IPS-20b (cell line): ENCODE data around the gene JARID2.

Experiments
- H3K27ac ChIP-seq: one replicate; pipeline ENCODE4 v1.5.1; 2013; ENCODE audit warnings: low read length
- H3K27me3 ChIP-seq: 2 replicates; pipeline ENCODE4 v1.6.1; 2013; ENCODE audit warnings: mild to moderate bottlenecking, low read length, inconsistent platforms; ENCODE audit not compliant: insufficient read depth
- H3K36me3 ChIP-seq: 2 replicates; pipeline ENCODE4 v1.6.1; 2013; ENCODE audit warnings: low read depth, mild to moderate bottlenecking, inconsistent platforms, low read length, moderate library complexity; ENCODE audit not compliant: insufficient read depth
- H3K4me1 ChIP-seq: 2 replicates; pipeline ENCODE4 v1.6.1; 2013; ENCODE audit warnings: mild to moderate bottlenecking, control low read depth, inconsistent platforms, low read length, moderate library complexity; ENCODE audit not compliant: insufficient read depth
- H3K4me3 ChIP-seq: 2 replicates; pipeline ENCODE4 v1.5.1; 2013; ENCODE audit warnings: mild to moderate bottlenecking, low read length, inconsistent platforms
- H3K9ac ChIP-seq: 2 replicates; pipeline ENCODE4 v1.6.1; 2013; ENCODE audit warnings: low read depth, mild to moderate bottlenecking, inconsistent platforms, low read length, moderate library complexity
- H3K9me3 ChIP-seq: 2 replicates; pipeline ENCODE4 v1.6.1; 2013; ENCODE audit warnings: mild to moderate bottlenecking, low read depth, low read length, inconsistent platforms; ENCODE audit not compliant: insufficient read depth

JARID2 gene

GRCh38 chr6:15509335-15509933 is 263.6 kb downstream of the JARID2 start:
- Histone ChIP-seq H3K4me3 (no peak overlapping the region), H3K4me1 (peaks cover 13% of the 10 kb centered on the region; the same call in 1 of the 2 replicates), H3K27ac (no peak overlapping the region), H3K27me3 (no peaks in the 10 kb centered on the region), H3K36me3 (peaks cover 100% of the 10 kb centered on the region), H3K9ac (no peak overlapping the region), H3K9me3 (no peaks in the 10 kb centered on the region)

- Histone ChIP-seq H3K36me3 (peaks cover 100% of the 10 kb centered on the region), H3K27me3 (no peaks in the 10 kb centered on the region), H3K27ac (no peak overlapping the region), H3K9ac (no peak overlapping the region), H3K4me1 (peaks cover 13% of the 10 kb centered on the region; the same call in 1 of the 2 replicates), H3K4me3 (no peak overlapping the region), H3K9me3 (no peaks in the 10 kb centered on the region)
Observed at GRCh38 chr6:15510121-15510520, 264.3 kb downstream of the JARID2 start.

GRCh38 chr6:15510536-15511247 is 264.8 kb downstream of the JARID2 start:
- Histone ChIP-seq H3K9ac (no peak overlapping the region), H3K36me3 (peaks cover 100% of the 10 kb centered on the region)

GRCh38 chr6:15511248-15512125 is 265.6 kb downstream of the JARID2 start:
- Histone ChIP-seq H3K9ac (no peak overlapping the region), H3K4me3 (no peak overlapping the region), H3K27ac (no peak overlapping the region), H3K36me3 (peaks cover 100% of the 10 kb centered on the region), H3K9me3 (no peaks in the 10 kb centered on the region), H3K4me1 (peaks cover 13% of the 10 kb centered on the region; the same call in 1 of the 2 replicates), H3K27me3 (no peaks in the 10 kb centered on the region)

More at GRCh38 chr6:15510536-15511247, 264.8 kb downstream of the JARID2 start:
- Histone ChIP-seq H3K27me3 (no peaks in the 10 kb centered on the region), H3K4me1 (peaks cover 13% of the 10 kb centered on the region; the same call in 1 of the 2 replicates), H3K9me3 (no peaks in the 10 kb centered on the region), H3K4me3 (no peak overlapping the region), H3K27ac (no peak overlapping the region)

GRCh38 chr6:15512126-15512525 is 266.3 kb downstream of the JARID2 start:
- Histone ChIP-seq H3K27ac (no peak overlapping the region), H3K4me1 (peaks cover 12% of the 10 kb centered on the region; the same call in 1 of the 2 replicates), H3K27me3 (no peaks in the 10 kb centered on the region), H3K9me3 (no peaks in the 10 kb centered on the region), H3K4me3 (no peak overlapping the region), H3K36me3 (peaks cover 100% of the 10 kb centered on the region), H3K9ac (no peak overlapping the region)

GRCh38 chr6:15512721-15513120 is 266.9 kb downstream of the JARID2 start:
- Histone ChIP-seq H3K27me3 (no peaks in the 10 kb centered on the region), H3K9me3 (no peaks in the 10 kb centered on the region), H3K27ac (no peak overlapping the region), H3K9ac (no peak overlapping the region), H3K4me1 (peaks cover 6% of the 10 kb centered on the region; the same call in 1 of the 2 replicates), H3K4me3 (no peak overlapping the region), H3K36me3 (peaks cover 100% of the 10 kb centered on the region)

- 0 out of 2 replicates have a peak, but pooled peaks cover 1% of the 10 kb centered on the region for H3K4me1 ChIP-seq
- peaks cover 100% of the 10 kb centered on the region for H3K36me3 ChIP-seq
Observed at GRCh38 chr6:15513131-15513771, 267.4 kb downstream of the JARID2 start.

GRCh38 chr6:15513801-15514711 is 268.2 kb downstream of the JARID2 start:
- Histone ChIP-seq H3K9ac (no peak overlapping the region), H3K4me3 (no peak overlapping the region), H3K27me3 (no peaks in the 10 kb centered on the region), H3K36me3 (peaks cover 100% of the 10 kb centered on the region), H3K4me1 (no peaks in the 10 kb centered on the region), H3K27ac (no peak overlapping the region), H3K9me3 (no peaks in the 10 kb centered on the region)

More at GRCh38 chr6:15513131-15513771, 267.4 kb downstream of the JARID2 start:
- Histone ChIP-seq H3K27ac (no peak overlapping the region), H3K9ac (no peak overlapping the region), H3K27me3 (no peaks in the 10 kb centered on the region), H3K4me3 (no peak overlapping the region), H3K9me3 (no peaks in the 10 kb centered on the region)

- H3K9ac ChIP-seq = no peak overlapping the region
- H3K36me3 ChIP-seq = peaks cover 100% of the 10 kb centered on the region
- no peaks in the 10 kb centered on the region for H3K9me3 ChIP-seq
- H3K4me1 ChIP-seq = no peaks in the 10 kb centered on the region
- no peaks in the 10 kb centered on the region for H3K27me3 ChIP-seq
- H3K27ac ChIP-seq = no peak overlapping the region
- H3K4me3 ChIP-seq = no peak overlapping the region
Observed at GRCh38 chr6:15515226-15515625, 269.4 kb downstream of the JARID2 start.

GRCh38 chr6:15515660-15516375 is 269.9 kb downstream of the JARID2 start:
- no peaks in the 10 kb centered on the region for H3K4me1 ChIP-seq
- no peaks in the 10 kb centered on the region for H3K9me3 ChIP-seq
- no peak overlapping the region for H3K27ac ChIP-seq
- no peak overlapping the region for H3K9ac ChIP-seq
- peaks cover 100% of the 10 kb centered on the region for H3K36me3 ChIP-seq
- no peaks in the 10 kb centered on the region for H3K27me3 ChIP-seq
- no peak overlapping the region for H3K4me3 ChIP-seq
